Vagina (tissue), 2 donors: ENCODE data around the gene HS3ST3B1.

Experiments
- CTCF ChIP-seq, 3 experiments: fragments of 450-650 bp in 2 of 3; fragments of 200-600 bp in 1 of 3; sonication (generic) in 1 of 3; IDR thresholded peaks; one replicate each; pipeline ENCODE4 v1.5.1; 2017 to 2019; ENCODE audit warnings: antibody characterized with exemption in 3 of 3, mild to moderate bottlenecking in 2 of 3, moderate library complexity in 2 of 3
- POLR2A ChIP-seq, 2 donors: fragments of 450-650 bp; IDR thresholded peaks; one replicate each; pipeline ENCODE4 v1.6.1; 2017; ENCODE audit warnings: antibody characterized with exemption in 2 of 2, mild to moderate bottlenecking in 2 of 2, moderate library complexity in 2 of 2
- POLR2AphosphoS5 ChIP-seq, 2 donors: sonication (generic); formaldehyde crosslinking; IDR thresholded peaks; one replicate each; pipeline ENCODE4 v1.9.0; 2017; ENCODE audit warnings: antibody characterized with exemption in 2 of 2, mild to moderate bottlenecking in 2 of 2, low read depth in 1 of 2; ENCODE audit not compliant: insufficient read depth in 1 of 2

GRCh38 chr17:14310605-14311004, 9.7 kb downstream of the HS3ST3B1 start:
- no peak for TF ChIP-seq CTCF (IDR thresholded peaks at IDR 0.05)
- no peak for TF ChIP-seq POLR2AphosphoS5 (IDR thresholded peaks at IDR 0.05; ENCODE audit: insufficient read depth in 1 of 2, low read depth in 1 of 2)
- TF ChIP-seq POLR2A (IDR thresholded peaks at IDR 0.05): no peak
